ENCODE data around the gene RGS14.
"Not testable (repeated sequence)": the region's sequence is repeated elsewhere in the genome, so short reads cannot be mapped to it uniquely, and the experiment has no call there.

The RGS14 gene

DNA sequence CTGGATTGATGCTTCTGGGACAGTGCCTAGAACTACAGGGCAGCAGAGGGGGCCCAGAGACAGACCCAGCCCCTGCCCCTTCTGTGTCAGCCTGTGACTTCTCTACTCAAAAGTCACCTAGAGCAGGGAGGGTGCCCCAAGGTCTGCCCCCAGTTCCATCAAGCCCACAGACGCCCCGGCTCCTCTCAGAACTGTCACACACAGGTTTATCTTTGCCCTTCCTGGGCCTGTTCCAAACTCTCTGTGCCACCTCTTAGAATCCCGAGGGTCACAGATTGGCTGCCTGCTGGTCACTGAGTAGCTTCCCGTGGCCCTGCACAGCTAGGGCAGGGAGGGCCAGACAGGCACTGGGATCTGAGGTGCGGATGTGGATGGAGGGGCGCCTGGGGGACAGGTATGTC is 1.7 kb downstream of the RGS14 start:
- TF ChIP-seq EZH2 (optimal IDR thresholded peaks at IDR 0.05; ENCODE audit: low read depth, low read length) (no peak), EZH2phosphoT487 (IDR thresholded peaks at IDR 0.05; ENCODE audit: low read length) (no peak)
- TF ChIP-seq, protein P1, sequence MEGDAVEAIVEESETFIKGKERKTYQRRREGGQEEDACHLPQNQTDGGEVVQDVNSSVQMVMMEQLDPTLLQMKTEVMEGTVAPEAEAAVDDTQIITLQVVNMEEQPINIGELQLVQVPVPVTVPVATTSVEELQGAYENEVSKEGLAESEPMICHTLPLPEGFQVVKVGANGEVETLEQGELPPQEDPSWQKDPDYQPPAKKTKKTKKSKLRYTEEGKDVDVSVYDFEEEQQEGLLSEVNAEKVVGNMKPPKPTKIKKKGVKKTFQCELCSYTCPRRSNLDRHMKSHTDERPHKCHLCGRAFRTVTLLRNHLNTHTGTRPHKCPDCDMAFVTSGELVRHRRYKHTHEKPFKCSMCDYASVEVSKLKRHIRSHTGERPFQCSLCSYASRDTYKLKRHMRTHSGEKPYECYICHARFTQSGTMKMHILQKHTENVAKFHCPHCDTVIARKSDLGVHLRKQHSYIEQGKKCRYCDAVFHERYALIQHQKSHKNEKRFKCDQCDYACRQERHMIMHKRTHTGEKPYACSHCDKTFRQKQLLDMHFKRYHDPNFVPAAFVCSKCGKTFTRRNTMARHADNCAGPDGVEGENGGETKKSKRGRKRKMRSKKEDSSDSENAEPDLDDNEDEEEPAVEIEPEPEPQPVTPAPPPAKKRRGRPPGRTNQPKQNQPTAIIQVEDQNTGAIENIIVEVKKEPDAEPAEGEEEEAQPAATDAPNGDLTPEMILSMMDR (IDR thresholded peaks at IDR 0.05; ENCODE audit: low read length) = no peak
- H3K9me3 ChIP-seq (replicated peaks; ENCODE audit: insufficient read depth, low read length) = no peaks in the 10 kb centered on the region
- H3K4me2 ChIP-seq (ENCODE audit: low read depth, low read length) = peak overlapping the region; percentile 91
- H3K4me3 ChIP-seq (ENCODE audit: low read length) = no peak overlapping the region; the same call in 1 of the 2 replicates
- H3K27ac ChIP-seq (ENCODE audit: low read length) = no peak overlapping the region
- no peaks in the 10 kb centered on the region for H3K36me3 ChIP-seq (replicated peaks; ENCODE audit: insufficient read depth, low read length)
- H3K9ac ChIP-seq (ENCODE audit: low read length) = peak overlapping the region; percentile 94; the same call in 1 of the 2 replicates
- peaks cover 14% of the 10 kb centered on the region; the same call in 1 of the 2 replicates for H3F3A ChIP-seq (ENCODE audit: insufficient read depth, low read length)
- H3K9me2 ChIP-seq (replicated peaks; ENCODE audit: insufficient read depth, low read length) = no peaks in the 10 kb centered on the region
- no peak for DNase-seq
- 0 out of 2 replicates have a peak, but pooled peaks cover 6% of the 10 kb centered on the region for H4K20me1 ChIP-seq (ENCODE audit: insufficient read depth, low read length)
- no peak overlapping the region for H2AFZ ChIP-seq (ENCODE audit: low read length)
- no peaks in the 10 kb centered on the region for H3K27me3 ChIP-seq (replicated peaks; ENCODE audit: insufficient read depth, low read length)
- H3K4me1 ChIP-seq (ENCODE audit: low read length) = peaks cover 55% of the 10 kb centered on the region
- H3K79me2 ChIP-seq (ENCODE audit: low read length) = peaks cover 54% of the 10 kb centered on the region

GRCh38 chr5:177359860-177360259 is 2.1 kb downstream of the RGS14 start:
- peaks cover 14% of the 10 kb centered on the region; the same call in 1 of the 2 replicates for H3F3A ChIP-seq (ENCODE audit: insufficient read depth, low read length)
- no peak overlapping the region for H3K9ac ChIP-seq (ENCODE audit: low read length)
- peaks cover 55% of the 10 kb centered on the region for H3K79me2 ChIP-seq (ENCODE audit: low read length)
- TF ChIP-seq, protein P1 (IDR thresholded peaks at IDR 0.05; ENCODE audit: low read length) = no peak
- TF ChIP-seq EZH2 (optimal IDR thresholded peaks at IDR 0.05; ENCODE audit: low read depth, low read length) (no peak), EZH2phosphoT487 (IDR thresholded peaks at IDR 0.05; ENCODE audit: low read length) (no peak)
- no peak overlapping the region for H3K27ac ChIP-seq (ENCODE audit: low read length)
- no peak overlapping the region for H2AFZ ChIP-seq (ENCODE audit: low read length)
- peaks cover 55% of the 10 kb centered on the region for H3K4me1 ChIP-seq (ENCODE audit: low read length)
- H3K36me3 ChIP-seq (replicated peaks; ENCODE audit: insufficient read depth, low read length) = no peaks in the 10 kb centered on the region
- DNase-seq = no peak
- H3K9me3 ChIP-seq (replicated peaks; ENCODE audit: insufficient read depth, low read length) = no peaks in the 10 kb centered on the region
- H3K9me2 ChIP-seq (replicated peaks; ENCODE audit: insufficient read depth, low read length) = no peaks in the 10 kb centered on the region
- H3K27me3 ChIP-seq (replicated peaks; ENCODE audit: insufficient read depth, low read length) = no peaks in the 10 kb centered on the region
- 0 out of 2 replicates have a peak, but pooled peaks cover 6% of the 10 kb centered on the region for H4K20me1 ChIP-seq (ENCODE audit: insufficient read depth, low read length)
- peak overlapping the region; percentile 91; the same call in 1 of the 2 replicates for H3K4me2 ChIP-seq (ENCODE audit: low read depth, low read length)
- H3K4me3 ChIP-seq (ENCODE audit: low read length) = no peak overlapping the region

DNA sequence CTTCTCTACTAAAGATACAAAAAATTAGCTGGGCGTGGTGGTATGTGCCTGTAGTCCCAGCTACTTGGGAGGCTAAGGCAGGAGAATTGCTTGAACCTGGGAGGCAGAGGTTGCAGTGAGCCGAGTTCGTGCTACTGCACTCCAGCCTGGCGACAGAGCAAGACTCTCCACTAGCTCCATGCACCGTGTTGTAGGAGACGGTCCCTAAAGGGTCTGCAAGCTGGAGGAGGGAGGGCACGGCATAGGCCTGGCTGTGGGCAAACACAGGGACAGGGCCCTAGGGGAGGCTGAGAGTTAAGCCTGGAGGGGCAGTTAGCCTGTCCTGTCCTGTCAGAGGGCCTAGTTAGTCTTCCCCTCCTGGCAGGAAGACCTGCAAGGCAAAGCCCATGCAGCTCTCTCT is 3.0 kb downstream of the RGS14 start:
- H3K79me2 ChIP-seq (ENCODE audit: low read length) = peaks cover 55% of the 10 kb centered on the region
- H3K4me2 ChIP-seq (ENCODE audit: low read depth, low read length); H3K4me3 ChIP-seq (ENCODE audit: low read length); H3K9me2 ChIP-seq (replicated peaks; ENCODE audit: insufficient read depth, low read length); H4K20me1 ChIP-seq (ENCODE audit: insufficient read depth, low read length); H3K27me3 ChIP-seq (replicated peaks; ENCODE audit: insufficient read depth, low read length); H3K27ac ChIP-seq (ENCODE audit: low read length); H3K9me3 ChIP-seq (replicated peaks; ENCODE audit: insufficient read depth, low read length); H2AFZ ChIP-seq (ENCODE audit: low read length); H3K36me3 ChIP-seq (replicated peaks; ENCODE audit: insufficient read depth, low read length); DNase-seq; H3K9ac ChIP-seq (ENCODE audit: low read length): not testable (repeated sequence)
- H3K4me1 ChIP-seq (ENCODE audit: low read length) = peaks cover 53% of the 10 kb centered on the region
- H3F3A ChIP-seq (ENCODE audit: insufficient read depth, low read length) = peaks cover 14% of the 10 kb centered on the region; the same call in 1 of the 2 replicates

Data from MM.1S (cell line).